GM12801 (cell line): Measurements from ENCODE around the gene LRP1B.

Experiments used
- CTCF ChIP-seq: IDR thresholded peaks from one replicate; pipeline ENCODE4 v1.5.1; 2011; ENCODE audit warnings: control low read depth; ENCODE audit not compliant: insufficient read length; ENCODE audit errors: extremely low read depth

LRP1B gene

GRCh38 chr2:140801311-140801710 is 1329.5 kb downstream of the LRP1B start:
- TF ChIP-seq CTCF = no peak

GRCh38 chr2:140797718-140798117 is 1333.1 kb downstream of the LRP1B start:
- TF ChIP-seq CTCF = no peak

GRCh38 chr2:140791802-140792201 is 1339.0 kb downstream of the LRP1B start:
- no peak for TF ChIP-seq CTCF

- TF ChIP-seq CTCF = no peak
These were observed 1344.2 kb downstream of the LRP1B start for GRCh38 chr2:140786585-140786984.

GRCh38 chr2:140775411-140775810 is 1355.4 kb downstream of the LRP1B start:
- TF ChIP-seq CTCF = no peak

- no peak for TF ChIP-seq CTCF
These were observed 1360.2 kb downstream of the LRP1B start for GRCh38 chr2:140770645-140771044.

- no peak for TF ChIP-seq CTCF
These were observed 1369.0 kb downstream of the LRP1B start for GRCh38 chr2:140761807-140762206.
